Endothelial cell of umbilical vein (primary cell): ENCODE measurements around the gene SH2D3C. TPM values are rescaled to one million over a fixed set of nuclear protein-coding genes. Genes with fewer than 3 reads are reported as not detected.

ENCODE experiments used
- BruUV-seq: library from RNA; stranded (reverse); fragments of 400-500 nt; replicated peaks from 2 replicates; lab custom pipeline; 2021; lab: Mats Ljungman, UMichigan
- CTCF ChIA-PET: fragments of 300-600, 350-600 bp; sonication (Branson Sonifier 250); formaldehyde crosslinking; loops from one replicate; lab custom pipeline; 2021; ENCODE audit warnings: antibody characterized with exemption, inconsistent platforms; lab: Charles Lee
- POLR2A ChIA-PET: fragments of 300-600, 350-600 bp; sonication (Branson Sonifier 250); formaldehyde crosslinking; loops from one replicate; lab custom pipeline; 2021; ENCODE audit warnings: antibody characterized with exemption, inconsistent platforms; lab: Charles Lee
- DNase-seq: peaks from one replicate; pipeline ENCODE4 v3.0.0-alpha.2; 2011; ENCODE audit warnings: low read depth, low spot score
- FAIRE-seq: peaks from 2 replicates; lab custom pipeline; 2011; peaks lifted over from hg19 to GRCh38; lab: Jason Lieb, UNC
- H2AFZ ChIP-seq: 2 replicates; pipeline ENCODE4 v1.6.0; 2012; ENCODE audit warnings: low read depth, low read length, control low read depth, inconsistent platforms
- H3K27ac ChIP-seq: 2 replicates; pipeline ENCODE4 v1.5.1; 2011; ENCODE audit warnings: low read depth, mild to moderate bottlenecking, control low read depth, low read length, moderate library complexity; ENCODE audit not compliant: insufficient read depth
- H3K27me3 ChIP-seq, 2 experiments: 2 replicates each; pipeline versions ENCODE4 v1.6.0 to v1.6.1; 2011; ENCODE audit warnings: low read length in 2 of 2, mixed read lengths in 1 of 2; ENCODE audit not compliant: control insufficient read depth in 2 of 2, insufficient read depth in 2 of 2
- H3K36me3 ChIP-seq, 2 experiments: 2 replicates in 1 of 2; 3 replicates in 1 of 2; pipeline ENCODE4 v1.5.1; 2011; ENCODE audit warnings: low read length in 2 of 2, mild to moderate bottlenecking in 1 of 2, moderate library complexity in 1 of 2; ENCODE audit not compliant: control insufficient read depth in 2 of 2, insufficient read depth in 2 of 2; ENCODE audit errors: extremely low read depth in 1 of 2
- H3K4me1 ChIP-seq: 3 replicates; pipeline ENCODE4 v1.5.1; 2011; ENCODE audit warnings: mild to moderate bottlenecking, low read length; ENCODE audit not compliant: control insufficient read depth, insufficient read depth; ENCODE audit errors: extremely low read depth
- H3K4me2 ChIP-seq: 2 replicates; pipeline ENCODE4 v1.6.1; 2011; ENCODE audit warnings: low read length, control low read depth, mixed read lengths; ENCODE audit not compliant: insufficient read depth
- H3K4me3 ChIP-seq, 3 experiments: fragments of 200-600 bp in 1 of 3; sonication (generic), shearing (Covaris generic) in 1 of 3; replicated peaks in 1 of 3; 2 replicates each; pipeline ENCODE4 v1.5.1; 2011 to 2016; ENCODE audit warnings: control low read depth in 3 of 3, low read length in 3 of 3, mild to moderate bottlenecking in 2 of 3, inconsistent platforms in 1 of 3, low read depth in 1 of 3, moderate library complexity in 1 of 3; ENCODE audit not compliant: insufficient read depth in 1 of 3
- H3K79me2 ChIP-seq: 2 replicates; pipeline ENCODE4 v1.6.0; 2012; ENCODE audit warnings: low read length, inconsistent platforms; ENCODE audit not compliant: control insufficient read depth, insufficient read depth
- H3K9ac ChIP-seq: replicated peaks from 2 replicates; pipeline ENCODE3; 2011; ENCODE audit warnings: low read length, control low read depth; ENCODE audit not compliant: insufficient read depth; ENCODE audit errors: extremely low read depth
- H3K9me1 ChIP-seq: replicated peaks from 3 replicates; pipeline ENCODE4 v1.6.0; 2011; ENCODE audit warnings: mild to moderate bottlenecking, low read length; ENCODE audit not compliant: control insufficient read depth, insufficient read depth; ENCODE audit errors: extremely low read depth
- H3K9me3 ChIP-seq: replicated peaks from 2 replicates; pipeline ENCODE4 v1.5.1; 2012; ENCODE audit warnings: low read length, inconsistent platforms; ENCODE audit not compliant: control insufficient read depth, insufficient read depth
- H4K20me1 ChIP-seq: replicated peaks from 2 replicates; pipeline ENCODE3; 2011; ENCODE audit warnings: mild to moderate bottlenecking, low read length; ENCODE audit not compliant: control insufficient read depth, insufficient read depth; ENCODE audit errors: extremely low read depth
- CTCF ChIP-seq, 2 donors: IDR thresholded peaks; 1 replicate in 1 of 2; 2 replicates in 1 of 2; pipeline ENCODE4 v1.5.1; 2011; ENCODE audit warnings: low read length in 2 of 2, mild to moderate bottlenecking in 2 of 2, moderate library complexity in 2 of 2, control low read depth in 1 of 2, inconsistent platforms in 1 of 2, low read depth in 1 of 2; ENCODE audit not compliant: insufficient read depth in 1 of 2; ENCODE audit errors: extremely low read depth in 1 of 2
- FOS ChIP-seq: IDR thresholded peaks from 2 replicates; pipeline ENCODE4 v1.6.1; 2011; ENCODE audit warnings: mild to moderate bottlenecking, low read length, moderate library complexity, borderline replicate concordance; ENCODE audit not compliant: insufficient read depth
- JUN ChIP-seq: IDR thresholded peaks from 2 replicates; pipeline ENCODE4 v1.6.1; 2011; ENCODE audit warnings: borderline replicate concordance, low read depth; ENCODE audit not compliant: insufficient read length, insufficient read depth
- MYC ChIP-seq: IDR thresholded peaks from one replicate; pipeline ENCODE4 v1.6.1; 2011; ENCODE audit warnings: mild to moderate bottlenecking, low read depth, low read length
- POLR2A ChIP-seq: IDR thresholded peaks from 2 replicates; pipeline ENCODE4 v1.6.1; 2012; ENCODE audit warnings: low read depth, mild to moderate bottlenecking, control low read depth, low read length
- POLR2AphosphoS5 ChIP-seq: IDR thresholded peaks from 2 replicates; pipeline ENCODE4 v1.6.1; 2012; ENCODE audit warnings: low read depth, mild to moderate bottlenecking, control low read depth, low read length, moderate library complexity; ENCODE audit not compliant: insufficient read depth
- dilution Hi-C: fragments of 300-500 bp; cut with MboI; formaldehyde crosslinking; loops from one replicate; pipeline ENCODE4 v1.15.0; 2019; ENCODE audit warnings: low sequenced_read_pairs; ENCODE audit not compliant: extremely low pct_ligation_motif_present
- intact Hi-C: fragments of 100-400 bp; cut with micrococcal nuclease; formaldehyde crosslinking; loops from one replicate; pipeline ENCODE4 v1.10.0; 2022
- polyA plus RNA-seq, 4 experiments: library from polyadenylated mRNA; depleted of rRNA in 3 of 4; stranded (reverse) in 3 of 4; unstranded in 1 of 4; fragments of >200 nt; gene quantifications; 2 replicates each; pipeline versions ENCODE4 v1.2.1 to v1.2.3, GENCODE V29; 2011 to 2012; ENCODE audit warnings: missing spikeins in 1 of 4
- total RNA-seq: library from RNA; stranded (reverse); gene quantifications from 2 replicates; pipeline ENCODE4 v1.2.3, GENCODE V29; 2021
- TF ChIP-seq, protein P1 (sequence below): IDR thresholded peaks from 2 replicates; pipeline ENCODE4 v1.6.1; 2011; ENCODE audit not compliant: insufficient read depth, insufficient read length

Gene SH2D3C
- total and polyA plus RNA-seq, 2 donors (not counting 3 experiments of a cell fraction or from before 2014, with no cell fraction given), result 95.0 to 173 TPM

GRCh38 chr9:127789179-127789578 is 10.7 kb upstream of the SH2D3C start:
- Histone ChIP-seq H3K4me2 (no peak overlapping the region), H3K27ac (no peak overlapping the region), H3K4me3 (no peak overlapping the region), H3K9me3 (no peaks in the 10 kb centered on the region), H3K9me1 (no peaks in the 10 kb centered on the region), H3K36me3 (peaks cover 40 to 43% of the 10 kb centered on the region in 2 experiments), H4K20me1 (no peaks in the 10 kb centered on the region), H3K4me1 (peaks cover 21% of the 10 kb centered on the region), H3K9ac (no peak overlapping the region), H2AFZ (no peak overlapping the region), H3K79me2 (peaks cover 52% of the 10 kb centered on the region), H3K27me3 (no peaks in the 10 kb centered on the region)
- dilution Hi-C loops, result no loop called here
- ChIA-PET POLR2A (no interaction called here), CTCF (interaction anchor here (1.6 to 7.2 kb wide), 2 partner anchors 54 to 80 kb away, joined by 5 to 58 read pairs; partner anchors contain the start of gene TOR2A)
- intact Hi-C loops, result loop anchor here (5.0 kb wide), 1 partner anchor 272 kb away; no protein-coding TSS in a partner anchor
- no peak for DNase-seq
- TF ChIP-seq, protein P1, sequence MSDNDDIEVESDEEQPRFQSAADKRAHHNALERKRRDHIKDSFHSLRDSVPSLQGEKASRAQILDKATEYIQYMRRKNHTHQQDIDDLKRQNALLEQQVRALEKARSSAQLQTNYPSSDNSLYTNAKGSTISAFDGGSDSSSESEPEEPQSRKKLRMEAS, result no peak
- TF ChIP-seq MYC (no peak), POLR2A (no peak)
- BruUV-seq, result no TSS peak
- no peak for FAIRE-seq

DNA sequence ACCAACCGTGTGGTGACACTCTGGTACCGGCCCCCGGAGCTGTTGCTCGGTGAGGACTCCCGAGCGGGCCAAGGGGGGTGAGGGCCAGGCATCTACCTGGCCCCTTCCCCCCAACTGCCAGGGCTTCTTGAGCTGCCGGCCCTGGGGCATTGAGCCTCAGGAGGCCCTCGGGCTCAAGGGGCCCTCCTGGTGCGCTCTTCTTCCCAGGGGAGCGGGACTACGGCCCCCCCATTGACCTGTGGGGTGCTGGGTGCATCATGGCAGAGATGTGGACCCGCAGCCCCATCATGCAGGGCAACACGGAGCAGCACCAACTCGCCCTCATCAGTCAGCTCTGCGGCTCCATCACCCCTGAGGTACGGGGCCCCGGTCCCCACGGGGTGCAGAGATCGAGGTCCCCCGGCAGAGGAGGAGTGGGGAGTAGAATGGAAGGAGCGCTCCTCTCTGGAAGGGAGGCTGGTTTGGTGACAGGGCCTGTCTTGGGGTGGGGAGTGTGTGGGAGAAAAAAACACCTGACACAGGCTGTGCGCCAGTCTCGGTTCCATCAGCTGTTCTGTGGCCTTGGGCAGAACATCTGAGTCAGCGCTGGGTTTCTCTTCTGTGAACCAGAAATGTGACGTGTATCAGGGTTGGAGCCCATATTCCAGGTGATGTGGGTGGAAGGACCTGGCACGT is 10.0 kb upstream of the SH2D3C start:
- H3K27ac ChIP-seq, result no peak overlapping the region
- ChIA-PET POLR2A (no interaction called here), CTCF (interaction anchor here (1.6 to 7.2 kb wide), 2 partner anchors 54 to 81 kb away, joined by 5 to 58 read pairs; partner anchors contain the start of gene TOR2A)
- no peak for FAIRE-seq
- dilution Hi-C loops (no loop called here), intact Hi-C loops (loop anchor here (5.0 kb wide), 1 partner anchor 271 kb away; no protein-coding TSS in a partner anchor)
- peaks cover 52% of the 10 kb centered on the region for H3K79me2 ChIP-seq
- H4K20me1 ChIP-seq, result no peaks in the 10 kb centered on the region
- no peak for DNase-seq
- H2AFZ ChIP-seq, result no peak overlapping the region
- H3K36me3 ChIP-seq, result peaks cover 40 to 43% of the 10 kb centered on the region in 2 experiments
- peaks cover 28% of the 10 kb centered on the region for H3K4me1 ChIP-seq
- H3K27me3 ChIP-seq, result no peaks in the 10 kb centered on the region
- no peaks in the 10 kb centered on the region for H3K9me3 ChIP-seq
- BruUV-seq, result no TSS peak
- H3K9ac ChIP-seq, result no peak overlapping the region
- H3K9me1 ChIP-seq, result no peaks in the 10 kb centered on the region
- H3K4me3 ChIP-seq, result no peak overlapping the region
- no peak for TF ChIP-seq POLR2AphosphoS5
- no peak for TF ChIP-seq JUN
- TF ChIP-seq MYC, result no peak
- no peak for TF ChIP-seq FOS
- TF ChIP-seq POLR2A, result no peak
- no peak for TF ChIP-seq CTCF (IDR thresholded peaks at IDR 0.05; ENCODE audit: extremely low read depth in 1 of 2, insufficient read depth in 1 of 2, low read depth in 1 of 2, low read length in 2 of 2)
- TF ChIP-seq, protein P1, result no peak
- no peak overlapping the region for H3K4me2 ChIP-seq
